ENCODE results near the gene SDF2L1. TPM values are rescaled to one million over a fixed set of nuclear protein-coding genes. Genes with fewer than 3 reads are reported as not detected.

SDF2L1 gene
- total RNA-seq, 1 donor from 2014 or later: 43.3 TPM

DNA sequence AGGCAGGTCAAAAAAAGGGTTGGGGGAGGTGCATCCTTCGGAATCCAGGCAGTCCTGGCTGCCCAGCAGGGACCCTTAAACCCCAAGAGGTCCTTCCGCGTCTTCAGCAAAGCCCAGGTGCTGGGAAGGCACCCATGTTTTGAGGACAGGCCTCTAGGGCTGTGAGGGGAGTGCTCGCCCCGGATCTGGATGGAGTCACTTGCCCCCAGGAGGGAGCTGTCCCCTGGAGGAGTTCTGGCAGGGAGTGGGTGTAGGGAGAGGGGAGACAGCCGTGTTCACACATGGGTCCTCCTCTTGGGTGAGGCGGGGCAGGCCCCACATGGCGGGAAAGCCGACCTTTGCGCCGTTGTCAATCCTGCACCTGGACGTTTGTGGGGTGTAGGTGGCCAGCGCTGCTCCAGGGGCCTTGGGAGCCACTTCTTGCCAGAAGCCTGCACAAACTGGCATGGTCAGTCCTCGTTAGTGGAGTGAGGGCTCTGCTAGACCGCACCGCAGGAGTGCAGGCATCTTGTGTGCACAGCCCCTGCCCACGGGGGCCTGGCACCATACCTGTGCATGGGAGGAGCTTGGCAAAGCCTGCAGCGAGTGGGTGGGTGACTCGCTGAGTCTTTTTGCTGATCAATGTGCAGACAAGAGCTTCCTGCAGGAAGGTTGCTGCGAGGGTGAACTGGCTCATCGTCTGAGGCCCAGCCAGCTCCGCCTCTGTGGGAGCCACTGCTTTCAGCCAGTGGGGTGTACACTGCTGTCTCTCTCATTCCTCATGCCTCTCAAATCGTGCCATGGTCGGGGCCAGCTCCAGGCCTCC, 39.7 kb downstream of the SDF2L1 start:
- CTCF ChIA-PET: no interaction called here
- Mint-ChIP-seq H3K27ac (no peak overlapping the region), H3K36me3 (ENCODE audit: low read depth) (peaks cover 55% of the 10 kb centered on the region), H3K4me1 (no peaks in the 10 kb centered on the region), H3K4me3 (no peak overlapping the region), H3K9me3 (no peaks in the 10 kb centered on the region), H3K27me3 (no peaks in the 10 kb centered on the region)
- intact Hi-C loops (cut with micrococcal nuclease): no loop called here
- no peak for TF ChIP-seq CTCF (IDR thresholded peaks at IDR 0.05)
- no peak for DNase-seq
- ATAC-seq (ENCODE audit: low read depth): no peak
- POLR2A ChIA-PET: no interaction called here

DNA sequence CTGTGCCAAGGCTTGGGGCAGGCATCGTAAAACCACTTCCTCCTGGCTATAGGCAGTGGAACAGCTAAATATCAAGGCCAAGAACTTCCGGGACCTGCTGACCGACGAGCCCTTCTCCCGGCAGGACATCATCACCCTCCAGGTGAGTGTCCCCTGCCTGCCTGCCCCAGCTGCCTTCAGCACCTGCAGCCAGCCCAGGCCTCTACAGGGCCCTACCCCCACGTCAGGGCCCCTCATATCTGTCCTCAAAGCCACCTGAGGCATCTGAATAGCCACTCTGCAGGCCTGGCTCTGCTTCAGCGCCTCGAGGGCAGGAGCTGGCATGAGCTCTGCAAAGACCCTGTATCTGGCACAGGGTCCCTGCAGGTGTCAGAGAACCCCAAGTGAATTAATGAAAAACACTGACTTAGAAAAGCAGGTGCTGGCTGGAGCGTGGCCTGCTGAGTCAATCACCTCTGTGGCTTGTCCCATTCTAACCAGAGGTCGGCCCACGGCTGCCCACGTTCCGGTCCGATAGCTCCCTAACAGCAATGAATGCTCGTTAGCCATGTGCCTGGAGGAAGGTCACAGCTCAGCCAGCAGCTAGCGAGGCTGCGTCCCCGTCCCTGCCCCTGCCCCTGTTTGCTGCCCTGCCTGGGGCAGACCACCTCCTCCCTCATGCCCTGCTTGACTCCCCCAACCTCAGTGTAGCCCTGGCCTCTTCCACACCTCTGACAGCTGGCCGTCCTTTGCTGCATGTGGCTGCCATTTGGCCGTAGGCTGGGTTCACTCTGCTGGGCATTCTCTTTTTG, 40.5 kb downstream of the SDF2L1 start:
- Mint-ChIP-seq H3K4me1 (no peaks in the 10 kb centered on the region), H3K27me3 (no peaks in the 10 kb centered on the region), H3K4me3 (no peak overlapping the region), H3K9me3 (no peaks in the 10 kb centered on the region), H3K36me3 (ENCODE audit: low read depth) (peaks cover 55% of the 10 kb centered on the region), H3K27ac (no peak overlapping the region)
- intact Hi-C loops (cut with micrococcal nuclease): no loop called here
- ChIA-PET POLR2A (interaction anchor here (0.5 kb wide), 1 partner anchor 198 kb away, joined by 4 read pairs; no protein-coding TSS in a partner anchor), CTCF (no interaction called here)
- DNase-seq (no peak), ATAC-seq (ENCODE audit: low read depth) (no peak)
- no peak for TF ChIP-seq CTCF (IDR thresholded peaks at IDR 0.05)

DNA sequence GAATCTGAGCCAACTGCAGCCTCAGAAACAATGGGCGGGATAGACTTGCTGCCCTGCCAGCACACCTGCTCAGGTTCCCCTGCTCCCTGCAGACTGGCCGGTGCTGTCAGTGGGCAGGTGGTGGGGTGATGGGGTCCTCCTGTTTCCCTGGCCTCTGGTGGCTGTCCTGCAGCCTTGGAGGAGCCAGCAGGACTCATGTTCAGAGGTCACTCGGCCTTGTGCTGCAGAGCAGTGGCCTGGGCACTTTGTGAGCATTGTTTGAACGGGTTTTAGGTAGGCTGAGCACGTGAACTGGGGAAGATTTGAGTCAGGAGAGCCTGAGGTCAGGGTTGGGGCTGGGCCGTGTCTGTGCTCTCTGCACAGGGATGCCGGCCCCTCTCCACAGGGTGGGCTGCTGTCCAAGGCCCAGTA, 41.3 kb downstream of the SDF2L1 start:
- Mint-ChIP-seq H3K9me3 (no peaks in the 10 kb centered on the region), H3K36me3 (ENCODE audit: low read depth) (peaks cover 49% of the 10 kb centered on the region), H3K4me1 (peaks cover 3% of the 10 kb centered on the region), H3K27ac (no peak overlapping the region), H3K4me3 (no peak overlapping the region), H3K27me3 (no peaks in the 10 kb centered on the region)
- no peak for ATAC-seq (ENCODE audit: low read depth)
- TF ChIP-seq CTCF (IDR thresholded peaks at IDR 0.05): no peak
- CTCF ChIA-PET: no interaction called here
- DNase-seq: no peak
- POLR2A ChIA-PET: interaction anchor here (0.5 kb wide), 1 partner anchor 197 kb away, joined by 4 read pairs; no protein-coding TSS in a partner anchor
- intact Hi-C loops (cut with micrococcal nuclease): no loop called here

GRCh38 chr22:21684492-21685163, 42.5 kb downstream of the SDF2L1 start:
- Mint-ChIP-seq H3K36me3 (ENCODE audit: low read depth) (peaks cover 57% of the 10 kb centered on the region), H3K4me1 (peaks cover 8% of the 10 kb centered on the region), H3K27ac (no peak overlapping the region), H3K4me3 (no peak overlapping the region), H3K9me3 (no peaks in the 10 kb centered on the region), H3K27me3 (no peaks in the 10 kb centered on the region)
- ATAC-seq (ENCODE audit: low read depth) (no peak), DNase-seq (no peak)
- ChIA-PET CTCF (no interaction called here), POLR2A (no interaction called here)
- intact Hi-C loops (cut with micrococcal nuclease): no loop called here
- no peak for TF ChIP-seq CTCF (IDR thresholded peaks at IDR 0.05)

DNA sequence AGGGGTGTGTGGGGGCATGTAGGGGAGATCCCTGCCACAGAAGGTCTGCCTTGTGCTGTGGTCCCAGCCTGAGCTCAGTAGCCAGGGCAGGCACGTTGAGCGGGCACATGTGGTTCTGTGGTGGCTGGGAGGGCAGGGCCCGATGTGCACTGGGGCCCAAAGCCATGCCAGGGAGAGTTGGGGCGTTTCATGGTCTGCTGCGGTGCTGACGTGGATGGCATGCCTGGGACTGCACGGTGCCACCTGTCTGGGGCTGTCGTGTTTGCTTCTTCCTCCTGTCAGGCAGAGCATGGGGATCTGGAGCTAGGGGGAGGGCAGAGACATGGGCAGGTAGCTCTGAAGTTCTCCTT, 43.0 kb downstream of the SDF2L1 start:
- no peaks in the 10 kb centered on the region for H3K9me3 Mint-ChIP-seq
- TF ChIP-seq CTCF (IDR thresholded peaks at IDR 0.05): no peak
- intact Hi-C loops (cut with micrococcal nuclease): no loop called here
- H3K36me3 Mint-ChIP-seq (ENCODE audit: low read depth): peaks cover 60% of the 10 kb centered on the region
- CTCF ChIA-PET: no interaction called here
- no peak for ATAC-seq (ENCODE audit: low read depth)
- no peaks in the 10 kb centered on the region for H3K27me3 Mint-ChIP-seq
- H3K27ac Mint-ChIP-seq: no peak overlapping the region
- POLR2A ChIA-PET: no interaction called here
- DNase-seq: no peak
- H3K4me1 Mint-ChIP-seq: peaks cover 8% of the 10 kb centered on the region
- no peak overlapping the region for H3K4me3 Mint-ChIP-seq

Measured in activated B cell treated with CpG ODN at 0.5 μM for 24 hours (primary cell).